SH-SY5Y (cell line): ENCODE measurements around the gene CCR6.

Experiments used
- GATA2 ChIP-seq: IDR thresholded peaks from 2 replicates; pipeline ENCODE4 v1.6.1; 2011; ENCODE audit warnings: mild to moderate bottlenecking, low read depth, low read length
- GATA3 ChIP-seq: IDR thresholded peaks from 2 replicates; pipeline ENCODE4 v1.6.1; 2011; ENCODE audit warnings: low read depth, mild to moderate bottlenecking, low read length, moderate library complexity

DNA sequence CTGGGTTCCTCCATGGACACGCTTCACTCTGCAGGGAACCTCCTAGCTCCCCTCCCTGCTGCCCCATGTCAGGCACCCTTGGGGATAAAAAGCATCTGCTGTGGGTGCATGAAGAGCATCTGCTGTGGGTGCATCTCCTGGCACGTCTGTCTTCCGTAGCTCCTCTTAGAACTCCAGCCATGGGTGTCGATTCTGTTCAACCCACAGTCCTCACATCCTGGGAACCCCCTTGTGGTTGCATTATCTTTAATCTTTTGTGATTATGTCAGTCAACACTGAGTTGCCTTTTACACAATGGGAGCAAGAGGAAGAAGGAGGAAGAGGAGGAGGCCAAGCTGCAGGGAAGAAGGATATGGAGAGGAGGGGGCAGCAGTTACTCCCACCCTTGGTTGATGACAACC lies 24.1 kb upstream of the CCR6 start:
- TF ChIP-seq GATA3 (no peak), GATA2 (no peak)
